GM19023 (cell line): Measurements from ENCODE around the gene RPL39.
"Not testable (repeated sequence)": the region's sequence is repeated elsewhere in the genome, so short reads cannot be mapped to it uniquely, and the experiment has no call there.

Experiments
- ATAC-seq: cut with Tn5 transposase; IDR thresholded peaks from one replicate; pipeline ENCODE4 v1.9.1; 2021; ENCODE audit warnings: mild to moderate bottlenecking, moderate library complexity; ENCODE audit not compliant: unreplicated experiment

RPL39 gene

GRCh38 chrX:119763836-119764387 lies 27.5 kb downstream of the RPL39 start:
- ATAC-seq: no peak

- ATAC-seq: no peak
Measured at GRCh38 chrX:119763181-119763580, 28.2 kb downstream of the RPL39 start.

GRCh38 chrX:119762718-119763117 lies 28.7 kb downstream of the RPL39 start:
- ATAC-seq: no peak

- no peak for ATAC-seq
Measured at GRCh38 chrX:119760026-119760877, 31.2 kb downstream of the RPL39 start.

- no peak for ATAC-seq
Measured at GRCh38 chrX:119759248-119759766, 32.1 kb downstream of the RPL39 start.

- no peak for ATAC-seq
Measured at GRCh38 chrX:119758731-119759247, 32.6 kb downstream of the RPL39 start.

GRCh38 chrX:119757979-119758730 lies 33.3 kb downstream of the RPL39 start, which contains the start of gene SOWAHD:
Gene SOWAHD, plus strand, starts transcription at chrX:119758588. Its CDS starts 80 bp downstream, at chrX:119758668.
- ATAC-seq: no peak

- no peak for ATAC-seq
Measured at GRCh38 chrX:119757646-119757978, 33.8 kb downstream of the RPL39 start.

GRCh38 chrX:119756926-119757635 lies 34.3 kb downstream of the RPL39 start:
- no peak for ATAC-seq

GRCh38 chrX:119755981-119756533 lies 35.4 kb downstream of the RPL39 start:
- ATAC-seq: peak; percentile 74

GRCh38 chrX:119753639-119754257 lies 37.7 kb downstream of the RPL39 start:
- ATAC-seq: no peak

GRCh38 chrX:119753001-119753400 lies 38.4 kb downstream of the RPL39 start:
- no peak for ATAC-seq

- not testable (repeated sequence) for ATAC-seq
Measured at GRCh38 chrX:119750751-119751150, 40.7 kb downstream of the RPL39 start.

GRCh38 chrX:119750131-119750530 lies 41.3 kb downstream of the RPL39 start:
- not testable (repeated sequence) for ATAC-seq

GRCh38 chrX:119745283-119745848 lies 46.1 kb downstream of the RPL39 start:
- no peak for ATAC-seq

- ATAC-seq: no peak
Measured at GRCh38 chrX:119738742-119739141, 52.7 kb downstream of the RPL39 start.
